ENCODE results near the gene TOB1. TPM values are rescaled to one million over a fixed set of nuclear protein-coding genes. Genes with fewer than 3 reads are reported as not detected.
A peak's percentile ranks its signal among the peaks of the same experiment; 100 is the strongest.

Gene TOB1
- total and polyA plus RNA-seq, 9 of the 15 experiments (the other 6 are each of a cell fraction or from before 2014, with no cell fraction given) = 4.8 to 63.7 (median 13.2) TPM

- TF ChIP-seq SIN3A (IDR thresholded peaks at IDR 0.05; ENCODE audit: borderline replicate concordance in 2 of 2, control insufficient read depth in 1 of 2, low read depth in 2 of 2, low read length in 2 of 2) = peak in 1 of 2 experiments; percentile 74; a peak in 1 of 4 replicates
- no peak for TF ChIP-seq HNRNPK (IDR thresholded peaks at IDR 0.05; ENCODE audit: low read depth, low read length, poor library complexity, severe bottlenecking)
- no peak for TF ChIP-seq UBTF (IDR thresholded peaks at IDR 0.05; ENCODE audit: borderline replicate concordance in 1 of 2, low read depth in 2 of 2, low read length in 2 of 2)
- 0 out of 2 replicates have a peak, but pooled peaks have one; percentile 15 for TF ChIP-seq ZBTB17 (CRISPR knock-in tag; IDR thresholded peaks at IDR 0.05)
- no peak for TF ChIP-seq NR3C1 (CRISPR knock-in tag; IDR thresholded peaks at IDR 0.05)
- no peak for TF ChIP-seq NBN (IDR thresholded peaks at IDR 0.05; ENCODE audit: low read depth)
- TF ChIP-seq ZNF668 (CRISPR knock-in tag; IDR thresholded peaks at IDR 0.05) = no peak
- peak; percentile 54 for TF ChIP-seq HNRNPLL (IDR thresholded peaks at IDR 0.05; ENCODE audit: low read depth, low read length, poor library complexity, severe bottlenecking)
- no peak for TF ChIP-seq BRD4 (IDR thresholded peaks at IDR 0.05)
- no peak for TF ChIP-seq XRCC4 (IDR thresholded peaks at IDR 0.05; ENCODE audit: extremely low read depth, insufficient read depth, insufficient read length)
- TF ChIP-seq SRSF3 (IDR thresholded peaks at IDR 0.05; ENCODE audit: insufficient read depth, low read length) = no peak
- TF ChIP-seq FOXK1 (CRISPR knock-in tag; IDR thresholded peaks at IDR 0.05; ENCODE audit: borderline replicate concordance) = 0 out of 2 replicates have a peak, but pooled peaks have one; percentile 4
- no peak for TF ChIP-seq ZC3H11A (IDR thresholded peaks at IDR 0.05; ENCODE audit: low read depth, low read length)
- TF ChIP-seq TAL1 (IDR thresholded peaks at IDR 0.05) = no peak
- no peak for TF ChIP-seq ZNF592 (IDR thresholded peaks at IDR 0.05)
- TF ChIP-seq CHAMP1 (IDR thresholded peaks at IDR 0.05) = no peak
- no peak for TF ChIP-seq ZFP36 (IDR thresholded peaks at IDR 0.05; ENCODE audit: low read depth, low read length, partially characterized antibody)
- no peak for TF ChIP-seq FUS (optimal IDR thresholded peaks at IDR 0.05; ENCODE audit: low read depth, low read length)
Observed at GRCh38 chr17:50867363-50868139, 1.4 kb upstream of the TOB1 start (continued).

Measured in K562 (cell line).